Lower lobe of right lung (tissue), 2 donors: Measurements from ENCODE around the gene FAM234B. TPM values are rescaled to one million over a fixed set of nuclear protein-coding genes. Genes with fewer than 3 reads are reported as not detected.
"Not testable (repeated sequence)": the region's sequence is repeated elsewhere in the genome, so short reads cannot be mapped to it uniquely, and the experiment has no call there.

Experiments
- ATAC-seq, 2 donors: fragments of 200-7000 bp; cut with Tn5 transposase; one replicate each; pipeline ENCODE4 v1.9.1; 2020 to 2022; ENCODE audit warnings: mild to moderate bottlenecking in 2 of 2, moderate library complexity in 2 of 2
- DNase-seq: peaks from one replicate; pipeline ENCODE4 v3.0.0-alpha.2; 2020
- H3K27ac ChIP-seq: fragments of 200-600 bp; one replicate; pipeline ENCODE4 v1.8.0; 2022
- H3K27me3 ChIP-seq: fragments of 200-600 bp; one replicate; pipeline ENCODE4 v1.8.0; 2022; ENCODE audit warnings: low read depth
- H3K36me3 ChIP-seq: fragments of 200-600 bp; one replicate; pipeline ENCODE4 v1.8.0; 2022; ENCODE audit warnings: mild to moderate bottlenecking
- H3K4me1 ChIP-seq: fragments of 200-600 bp; one replicate; pipeline ENCODE4 v1.8.0; 2022
- H3K4me3 ChIP-seq: fragments of 200-600 bp; one replicate; pipeline ENCODE4 v1.8.0; 2022; ENCODE audit warnings: mild to moderate bottlenecking
- H3K9me3 ChIP-seq: fragments of 200-600 bp; one replicate; pipeline ENCODE4 v1.8.0; 2022
- CTCF ChIP-seq: fragments of 200-600 bp; IDR thresholded peaks from one replicate; pipeline ENCODE4 v1.8.0; 2022; ENCODE audit warnings: antibody characterized with exemption, mild to moderate bottlenecking
- intact Hi-C: fragments of 100-400 bp; cut with DNase I; formaldehyde crosslinking; loops from one replicate; pipeline ENCODE4 v1.11.0; 2022
- total RNA-seq: library from RNA; stranded (reverse); fragmentation: NEBNext Ultra II Directional; extraction: Animal tissue kit (Norgen Biotek cat#: 25700); gene quantifications from one replicate; pipeline ENCODE4 v1.2.1, GENCODE V29; 2021
- donor health status: DM: no; HTN: yes; CAD: no; lungs with severe emphysema.

FAM234B gene
- total RNA-seq, 1 donor from 2014 or later: 7.5 TPM

- no peaks in the 10 kb centered on the region for H3K9me3 ChIP-seq
- H3K27me3 ChIP-seq: no peaks in the 10 kb centered on the region
- H3K4me1 ChIP-seq: no peaks in the 10 kb centered on the region
- TF ChIP-seq CTCF: no peak
- H3K36me3 ChIP-seq: peaks cover 6% of the 10 kb centered on the region
- intact Hi-C loops: no loop called here
- DNase-seq (no peak), ATAC-seq (peak in 1 of 2 donors; percentile 7)
- H3K27ac ChIP-seq: no peak overlapping the region
- no peak overlapping the region for H3K4me3 ChIP-seq
Observed at GRCh38 chr12:13079440-13079906, 35.3 kb downstream of the FAM234B start.

- ATAC-seq: no peak
- intact Hi-C loops: no loop called here
- Histone ChIP-seq H3K27ac (no peak overlapping the region), H3K27me3 (no peaks in the 10 kb centered on the region), H3K9me3 (no peaks in the 10 kb centered on the region), H3K36me3 (peaks cover 6% of the 10 kb centered on the region), H3K4me3 (no peak overlapping the region), H3K4me1 (no peaks in the 10 kb centered on the region)
- no peak for TF ChIP-seq CTCF
- DNase-seq: no peak
Observed at GRCh38 chr12:13080266-13080665, 36.1 kb downstream of the FAM234B start.

GRCh38 chr12:13082861-13083260 lies 38.7 kb downstream of the FAM234B start:
- Histone ChIP-seq H3K4me1 (no peaks in the 10 kb centered on the region), H3K4me3 (no peak overlapping the region), H3K36me3 (no peaks in the 10 kb centered on the region), H3K9me3 (no peaks in the 10 kb centered on the region), H3K27ac (no peak overlapping the region), H3K27me3 (no peaks in the 10 kb centered on the region)
- TF ChIP-seq CTCF: no peak
- ATAC-seq (no peak), DNase-seq (no peak)
- intact Hi-C loops: no loop called here

- intact Hi-C loops, H3K36me3 ChIP-seq, H3K27me3 ChIP-seq, H3K27ac ChIP-seq, DNase-seq, ATAC-seq, H3K9me3 ChIP-seq, H3K4me3 ChIP-seq, H3K4me1 ChIP-seq: not testable (repeated sequence)
Observed at GRCh38 chr12:13083638-13084037, 39.5 kb downstream of the FAM234B start.

GRCh38 chr12:13084898-13085640 lies 40.9 kb downstream of the FAM234B start:
- Histone ChIP-seq H3K36me3 (no peaks in the 10 kb centered on the region), H3K27ac (no peak overlapping the region), H3K4me3 (no peak overlapping the region), H3K4me1 (no peaks in the 10 kb centered on the region), H3K9me3 (no peaks in the 10 kb centered on the region), H3K27me3 (no peaks in the 10 kb centered on the region)
- ATAC-seq (no peak), DNase-seq (no peak)
- intact Hi-C loops: no loop called here
- TF ChIP-seq CTCF: no peak

- TF ChIP-seq CTCF: no peak
- no peaks in the 10 kb centered on the region for H3K9me3 ChIP-seq
- peak; percentile 18 to 81 for ATAC-seq
- H3K4me3 ChIP-seq: no peak overlapping the region
- intact Hi-C loops: no loop called here
- no peaks in the 10 kb centered on the region for H3K36me3 ChIP-seq
- no peaks in the 10 kb centered on the region for H3K27me3 ChIP-seq
- no peaks in the 10 kb centered on the region for H3K4me1 ChIP-seq
- no peak for DNase-seq
- H3K27ac ChIP-seq: no peak overlapping the region
Observed at GRCh38 chr12:13085968-13086686, 41.9 kb downstream of the FAM234B start.
